IPS-11a (cell line): ENCODE results near the gene PAQR5.
A peak's percentile ranks its signal among the peaks of the same experiment; 100 is the strongest.

Source experiments
- H3K4me3 ChIP-seq: one replicate; pipeline ENCODE4 v1.5.1; 2013; ENCODE audit warnings: low read depth, low read length, control low read depth

The PAQR5 gene

GRCh38 chr15:69389426-69389825 is 90.7 kb downstream of the PAQR5 start:
- no peak overlapping the region for H3K4me3 ChIP-seq

DNA sequence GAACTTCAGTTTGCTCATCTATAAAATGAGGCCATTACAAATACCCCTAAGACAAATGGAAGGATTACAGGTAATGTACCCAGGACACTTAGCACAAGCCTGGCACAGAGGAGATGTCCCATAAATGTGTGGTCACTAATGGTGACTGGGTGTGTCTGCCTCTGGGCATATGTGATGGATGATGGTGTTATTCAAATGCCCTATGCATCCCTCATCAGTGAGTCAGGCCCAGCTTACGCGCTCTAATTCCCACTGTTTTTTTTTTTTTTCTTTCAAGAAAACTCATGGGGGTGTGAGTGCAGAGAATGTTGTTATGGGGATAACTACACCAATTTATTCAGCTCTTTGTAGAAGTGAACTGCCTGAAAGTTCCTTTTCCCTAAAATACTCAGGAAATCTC is 91.9 kb downstream of the PAQR5 start:
- H3K4me3 ChIP-seq: no peak overlapping the region

DNA sequence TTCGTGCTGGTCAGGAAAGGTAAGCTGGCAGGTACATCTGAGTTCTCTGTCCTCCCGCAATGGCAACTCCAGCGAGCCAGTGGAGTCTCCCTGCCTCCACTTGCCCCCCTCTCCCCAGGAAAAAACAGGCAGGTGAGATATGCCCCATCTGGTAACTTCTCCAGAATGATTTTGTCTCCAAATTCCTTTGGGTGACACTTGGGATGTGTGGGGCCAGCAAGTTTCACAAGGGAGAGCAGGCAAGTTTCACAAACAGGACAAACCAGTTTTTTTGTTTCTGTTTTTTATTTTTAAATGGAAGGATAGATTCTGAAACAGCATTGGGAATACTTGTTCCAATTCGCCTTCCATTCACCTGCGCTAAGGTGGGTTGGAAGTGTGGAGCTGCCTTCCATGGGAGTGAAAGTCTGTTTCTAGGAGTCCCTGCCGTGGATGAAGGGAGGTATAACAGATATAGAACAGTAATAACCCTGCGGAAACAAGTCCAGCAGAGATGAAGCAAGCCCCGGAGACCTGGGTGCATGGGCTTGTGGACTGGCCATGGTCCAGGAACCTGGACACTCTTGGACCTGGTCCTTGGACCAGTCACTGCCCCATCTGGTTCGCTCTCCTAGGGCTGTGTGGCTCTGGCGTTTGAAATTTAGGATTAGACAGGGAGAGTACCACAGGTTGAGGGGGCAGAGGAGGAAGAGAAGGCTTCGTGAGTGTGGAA is 92.5 kb downstream of the PAQR5 start:
- no peak overlapping the region for H3K4me3 ChIP-seq

GRCh38 chr15:69392352-69392751 is 93.6 kb downstream of the PAQR5 start:
- H3K4me3 ChIP-seq: no peak overlapping the region

GRCh38 chr15:69393831-69394491 is 95.2 kb downstream of the PAQR5 start:
- H3K4me3 ChIP-seq: no peak overlapping the region

DNA sequence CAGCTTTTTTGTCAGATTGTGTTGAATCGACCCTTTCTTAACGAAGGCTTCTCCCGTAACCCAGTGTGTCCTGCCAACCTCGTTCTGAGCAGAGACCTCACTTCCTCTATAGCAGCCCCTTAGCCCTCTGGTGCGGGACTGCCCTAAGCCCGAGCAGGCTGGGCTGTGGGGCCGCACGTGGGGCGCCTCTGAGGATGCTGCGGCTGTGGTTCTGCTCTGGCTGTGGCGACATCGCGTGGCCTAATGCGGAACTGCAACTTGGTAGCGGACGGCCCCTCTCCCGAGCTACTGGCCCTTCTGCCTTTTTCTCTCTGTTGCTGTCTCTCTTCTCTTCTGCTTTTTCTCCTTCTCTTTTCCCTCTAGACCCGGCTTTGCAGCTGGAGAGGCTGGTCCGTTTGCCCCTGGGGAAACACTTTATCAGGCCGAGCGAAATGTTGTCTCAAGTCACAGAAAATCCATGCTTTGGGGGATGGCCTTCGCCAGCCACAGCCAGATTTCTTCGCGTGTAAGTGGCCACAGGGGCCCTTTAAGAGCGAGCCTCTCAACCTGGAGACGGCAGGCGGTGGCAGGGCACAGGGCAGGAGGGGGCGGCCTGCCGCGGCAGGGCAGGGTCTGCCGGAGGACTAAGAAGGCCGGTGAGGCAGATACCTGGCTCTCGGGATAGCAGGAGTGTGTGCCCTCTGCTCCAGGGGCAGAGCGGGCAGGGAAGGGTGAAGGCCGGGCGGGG is 96.0 kb downstream of the PAQR5 start:
- H3K4me3 ChIP-seq: no peak overlapping the region

DNA sequence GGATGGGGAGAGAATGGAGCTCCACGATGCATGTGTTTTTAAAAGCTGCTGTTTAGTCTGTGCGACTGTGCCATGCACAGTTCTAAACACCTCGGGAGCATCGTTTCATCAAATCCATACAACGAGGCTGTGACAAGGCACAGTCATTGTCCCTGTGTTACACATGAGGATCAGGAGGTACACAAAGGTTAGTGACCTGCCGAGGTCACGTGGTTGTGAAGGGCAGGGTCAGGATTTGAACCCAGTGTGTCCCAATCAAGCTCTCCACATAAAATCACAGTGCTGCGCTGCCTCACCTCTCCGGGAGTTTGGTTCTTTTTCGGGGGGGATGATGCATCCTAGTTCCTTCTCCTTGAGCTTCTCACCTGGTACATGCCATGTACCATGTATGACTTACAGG is 96.7 kb downstream of the PAQR5 start:
- H3K4me3 ChIP-seq: no peak overlapping the region

DNA sequence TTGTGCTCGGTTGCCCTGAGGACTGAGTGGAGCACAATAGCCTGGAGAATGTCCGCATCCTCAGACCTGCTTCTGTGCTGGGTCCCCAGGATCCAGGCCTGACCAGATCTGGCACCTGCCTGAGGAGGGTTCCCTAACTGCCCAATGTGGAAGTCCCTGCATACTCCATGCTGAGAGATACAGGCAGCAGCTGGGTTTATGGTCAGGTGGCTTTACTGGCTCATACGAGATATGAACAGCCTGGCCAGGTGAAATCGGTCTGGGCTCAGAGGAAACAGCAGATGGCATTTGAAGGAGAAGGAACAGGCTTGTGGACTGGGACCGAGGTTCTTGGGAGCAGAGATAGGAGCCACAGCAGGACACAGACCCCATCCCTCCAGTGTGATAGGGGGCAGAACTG is 97.3 kb downstream of the PAQR5 start:
- H3K4me3 ChIP-seq: no peak overlapping the region

DNA sequence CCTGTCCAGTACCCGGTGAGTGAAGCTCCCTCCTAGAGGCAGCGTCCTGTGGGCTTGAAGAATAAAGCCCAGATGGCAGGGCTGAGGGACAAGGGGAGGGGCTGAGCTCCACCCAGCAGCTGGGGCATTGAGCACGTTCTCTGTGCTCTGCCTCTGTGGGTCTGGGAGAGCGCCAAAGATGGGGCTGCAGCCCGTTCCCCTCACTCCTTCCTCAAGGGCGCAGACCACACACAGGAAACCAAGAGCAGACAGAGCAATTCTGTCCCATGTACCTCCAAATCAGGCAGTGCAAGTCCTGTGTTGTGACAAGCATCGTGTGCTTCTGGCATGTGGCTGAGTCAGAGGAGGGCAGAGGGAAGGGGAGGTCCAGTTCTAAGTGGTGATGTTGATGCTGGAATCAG is 99.8 kb downstream of the PAQR5 start:
- H3K4me3 ChIP-seq: no peak overlapping the region

- no peak overlapping the region for H3K4me3 ChIP-seq
Measured at GRCh38 chr15:69400850-69401249, 102.1 kb downstream of the PAQR5 start.

GRCh38 chr15:69402816-69403215 is 104.1 kb downstream of the PAQR5 start:
- H3K4me3 ChIP-seq: no peak overlapping the region

DNA sequence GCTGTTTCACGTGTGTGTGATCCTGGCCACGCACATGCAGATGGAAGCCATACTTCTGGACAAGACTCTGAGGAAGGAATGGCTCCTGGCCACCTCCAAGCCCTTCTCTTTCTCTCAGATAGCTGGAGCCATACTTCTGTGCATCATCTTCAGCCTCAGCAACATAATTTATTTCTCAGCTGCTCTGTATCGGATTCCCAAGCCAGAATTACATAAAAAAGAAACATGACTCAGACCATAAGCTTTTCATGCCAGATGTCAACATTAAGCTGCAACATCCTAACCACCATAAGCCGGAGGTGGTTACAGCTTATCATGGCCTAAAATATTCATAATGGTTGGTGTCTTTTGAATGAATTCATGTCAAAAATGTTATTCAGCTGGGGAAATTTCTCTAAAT is 104.9 kb downstream of the PAQR5 start:
- no peak overlapping the region for H3K4me3 ChIP-seq

- no peak overlapping the region for H3K4me3 ChIP-seq
Measured at GRCh38 chr15:69405110-69405509, 106.4 kb downstream of the PAQR5 start.

- no peak overlapping the region for H3K4me3 ChIP-seq
Measured at GRCh38 chr15:69407719-69408400, 109.1 kb downstream of the PAQR5 start.

DNA sequence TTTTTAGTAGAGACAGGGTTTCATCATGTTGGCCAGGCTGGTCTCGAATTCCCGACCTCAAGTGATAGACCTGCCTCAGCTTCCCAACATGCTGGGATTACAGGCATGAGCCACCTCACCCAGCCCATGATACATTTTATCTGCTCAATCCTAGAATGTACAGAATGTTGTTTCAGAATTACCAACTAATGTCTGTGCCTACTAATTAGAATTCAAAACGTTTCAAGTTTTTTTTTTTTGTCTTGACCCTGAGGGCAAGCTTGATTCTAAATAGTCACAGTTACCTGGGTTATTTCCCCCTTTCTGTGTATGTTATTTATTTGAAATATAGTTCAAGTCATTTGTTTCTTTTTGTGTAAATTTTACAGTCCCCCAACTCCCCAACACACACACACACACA is 110.1 kb downstream of the PAQR5 start:
- H3K4me3 ChIP-seq: no peak overlapping the region

DNA sequence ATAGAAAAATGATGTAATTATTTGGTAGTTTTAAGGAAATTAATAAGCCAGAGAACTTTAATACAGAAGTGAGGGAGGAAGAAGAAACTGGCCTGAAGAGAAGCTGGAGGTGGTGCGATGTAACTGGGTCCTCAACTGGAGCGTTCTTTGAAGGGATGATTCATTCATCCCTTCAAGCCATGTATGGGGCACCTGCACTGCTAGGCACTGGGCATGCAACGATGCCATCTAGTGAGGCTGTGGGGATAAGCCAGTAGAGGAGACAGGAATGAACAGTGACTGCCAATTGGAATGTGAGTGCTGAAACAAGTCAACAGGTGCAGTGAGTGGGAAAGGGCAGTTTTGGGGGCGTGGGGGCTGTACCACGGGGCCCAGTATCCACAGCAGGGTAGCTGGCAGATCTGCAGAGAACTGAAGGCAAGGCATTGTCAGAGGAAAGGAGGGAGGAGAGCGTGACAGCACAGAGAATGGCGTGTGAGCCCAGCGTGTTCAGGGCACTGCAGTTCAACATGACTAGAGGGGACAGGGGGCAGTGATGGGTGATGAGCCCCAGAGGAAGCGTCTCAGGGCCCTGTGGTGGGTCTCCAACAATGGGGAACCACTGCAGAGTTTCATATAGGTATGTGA is 111.6 kb downstream of the PAQR5 start:
- H3K4me3 ChIP-seq: no peak overlapping the region

DNA sequence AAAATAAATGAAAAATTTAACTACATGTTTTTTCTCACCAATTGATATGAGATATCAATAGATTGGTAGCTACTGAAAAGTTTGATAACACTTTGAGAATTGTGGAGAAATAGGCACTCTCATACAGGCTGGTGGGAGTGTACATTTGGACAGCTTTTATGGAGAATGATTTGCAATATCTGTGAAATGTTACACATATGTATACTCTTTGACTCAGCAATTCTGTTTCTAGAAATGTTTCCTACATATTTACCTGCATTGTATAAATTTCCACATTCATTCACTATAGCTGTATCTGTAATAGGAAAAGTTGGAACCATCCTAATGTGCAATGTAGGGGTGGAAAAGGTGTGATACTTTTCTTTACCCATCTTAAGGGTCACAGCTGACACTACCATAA is 113.6 kb downstream of the PAQR5 start:
- H3K4me3 ChIP-seq: no peak overlapping the region

DNA sequence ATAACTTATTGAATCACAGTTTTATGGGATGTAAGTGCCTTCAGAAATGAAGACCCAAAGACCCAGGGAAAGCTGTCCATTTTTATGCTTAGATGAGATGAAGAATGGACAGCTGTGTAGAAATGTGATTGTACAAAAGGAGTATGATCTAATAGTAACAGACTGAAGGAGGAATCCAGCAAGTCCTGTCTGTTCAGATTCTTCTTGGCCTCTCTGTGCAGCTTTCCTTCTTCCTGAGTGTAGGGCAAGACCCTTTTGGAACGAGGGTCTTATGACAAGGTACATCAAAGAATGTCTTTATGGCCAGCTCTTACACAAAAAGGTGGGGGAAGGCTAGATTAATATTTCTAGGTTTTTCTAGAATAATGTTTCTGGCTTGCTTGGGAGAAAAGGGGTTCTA is 114.0 kb downstream of the PAQR5 start:
- H3K4me3 ChIP-seq: no peak overlapping the region

GRCh38 chr15:69413822-69414700 is 115.3 kb downstream of the PAQR5 start, which contains the start of gene KIF23:
Gene KIF23 (plus strand): TSS chr15:69414349. CDS start chr15:69414466, 117 bp downstream.
- peak within 1 kb of the TSS; percentile 92 for H3K4me3 ChIP-seq

- peak overlapping the region; percentile 92 for H3K4me3 ChIP-seq
Measured at GRCh38 chr15:69414701-69415167, 116.0 kb downstream of the PAQR5 start.
